HUES6 (cell line): ENCODE data around the gene RNU7-1.
"Not testable (repeated sequence)": the region's sequence is repeated elsewhere in the genome, so short reads cannot be mapped to it uniquely, and the experiment has no call there.

Experiments used
- H3K27ac ChIP-seq: 2 replicates; pipeline ENCODE4 v1.7.0; 2013; ENCODE audit warnings: low read depth, mild to moderate bottlenecking, low read length, inconsistent platforms
- H3K27me3 ChIP-seq: 2 replicates; pipeline ENCODE4 v1.6.1; 2013; ENCODE audit warnings: low read length; ENCODE audit not compliant: control insufficient read depth, insufficient read depth
- H3K36me3 ChIP-seq: 2 replicates; pipeline ENCODE4 v1.6.1; 2013; ENCODE audit warnings: low read length; ENCODE audit not compliant: control insufficient read depth, insufficient read depth
- H3K4me1 ChIP-seq: 2 replicates; pipeline ENCODE4 v1.6.1; 2013; ENCODE audit warnings: low read length; ENCODE audit not compliant: control insufficient read depth, insufficient read depth
- H3K4me3 ChIP-seq: 2 replicates; pipeline ENCODE4 v1.5.1; 2013; ENCODE audit warnings: low read depth, low read length
- H3K9ac ChIP-seq: one replicate; pipeline ENCODE4 v1.6.1; 2013; ENCODE audit warnings: mild to moderate bottlenecking, low read length
- H3K9me3 ChIP-seq: 2 replicates; pipeline ENCODE4 v1.6.1; 2013; ENCODE audit warnings: low read depth, low read length; ENCODE audit not compliant: control insufficient read depth, insufficient read depth

The RNU7-1 gene

DNA sequence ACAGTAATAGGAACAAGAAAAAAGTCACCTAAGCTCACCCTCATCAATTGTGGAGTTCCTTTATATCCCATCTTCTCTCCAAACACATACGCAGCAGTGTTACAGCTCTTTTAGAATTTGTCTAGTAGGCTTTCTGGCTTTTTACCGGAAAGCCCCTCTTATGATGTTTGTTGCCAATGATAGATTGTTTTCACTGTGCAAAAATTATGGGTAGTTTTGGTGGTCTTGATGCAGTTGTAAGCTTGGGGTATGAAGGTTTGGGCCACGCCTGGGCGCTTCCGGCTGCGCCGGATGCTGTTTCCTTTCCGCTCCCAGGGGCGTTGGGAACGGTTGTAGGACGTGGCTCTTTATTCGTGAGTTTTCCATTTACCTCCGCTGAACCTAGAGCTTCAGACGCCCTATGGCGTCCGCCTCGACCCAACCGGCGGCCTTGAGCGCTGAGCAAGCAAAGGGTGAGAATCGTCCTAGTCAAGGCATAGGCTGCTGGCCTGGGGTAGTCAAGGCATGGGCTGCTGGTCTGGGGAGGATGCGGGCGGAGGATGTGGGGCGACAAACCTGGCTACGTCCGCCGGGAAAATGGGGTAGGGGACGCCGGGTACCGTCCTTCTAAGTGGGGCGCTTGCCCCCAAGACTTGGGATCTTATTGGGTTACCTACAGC is at the start of gene RNU7-1, which contains the start of gene C12orf57:
Gene RNU7-1, plus strand, starts transcription at position 95 of the 659 bp plus-strand sequence.
Gene C12orf57, plus strand, starts transcription at position 301 of the 659 bp plus-strand sequence. Its CDS starts 100 bp downstream, at position 401.
- H3K9ac ChIP-seq: peak within 1 kb of the TSS; percentile 94
- H3K27ac ChIP-seq: peak within 1 kb of the TSS; percentile 99
- no peaks in the 10 kb centered on the region for H3K27me3 ChIP-seq
- H3K9me3 ChIP-seq: no peaks in the 10 kb centered on the region
- H3K36me3 ChIP-seq: peaks cover 25% of the 10 kb centered on the region
- H3K4me3 ChIP-seq: peak within 1 kb of the TSS; percentile 84
- peaks cover 24% of the 10 kb centered on the region for H3K4me1 ChIP-seq

GRCh38 chr12:6894321-6894720 is 49.3 kb upstream of the RNU7-1 start:
- Histone ChIP-seq H3K36me3 (no peaks in the 10 kb centered on the region), H3K27ac (no peak overlapping the region), H3K9me3 (no peaks in the 10 kb centered on the region), H3K27me3 (no peaks in the 10 kb centered on the region), H3K4me3 (no peak overlapping the region), H3K9ac (no peak overlapping the region), H3K4me1 (peaks cover 11% of the 10 kb centered on the region; the same call in 1 of the 2 replicates)

GRCh38 chr12:6896846-6897435 is 46.7 kb upstream of the RNU7-1 start:
- no peak overlapping the region for H3K27ac ChIP-seq
- no peaks in the 10 kb centered on the region for H3K4me1 ChIP-seq
- no peak overlapping the region for H3K9ac ChIP-seq
- H3K9me3 ChIP-seq: no peaks in the 10 kb centered on the region
- H3K4me3 ChIP-seq: no peak overlapping the region
- H3K27me3 ChIP-seq: no peaks in the 10 kb centered on the region
- H3K36me3 ChIP-seq: no peaks in the 10 kb centered on the region

DNA sequence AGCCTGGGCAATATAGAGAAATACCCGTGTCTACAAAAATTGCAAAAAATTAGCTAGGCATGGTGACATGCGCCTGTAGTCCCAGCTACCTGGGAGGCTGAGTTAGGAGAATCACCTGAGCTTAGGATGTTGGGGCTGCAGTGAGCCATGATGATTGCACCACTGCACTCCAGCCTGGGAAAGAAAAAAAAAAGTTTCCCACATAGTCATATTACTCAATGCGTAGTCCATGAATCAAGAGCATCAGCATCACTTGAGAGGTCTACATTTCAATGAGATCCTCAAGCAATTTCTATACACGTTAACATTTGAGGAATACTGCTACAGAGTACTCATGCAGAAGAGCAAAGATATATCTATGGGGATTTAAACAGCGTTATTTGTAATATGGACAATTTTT is 44.2 kb upstream of the RNU7-1 start:
- Histone ChIP-seq H3K9me3 (no peaks in the 10 kb centered on the region), H3K27me3 (no peaks in the 10 kb centered on the region), H3K4me3 (no peak overlapping the region), H3K4me1 (peaks cover 11% of the 10 kb centered on the region), H3K27ac (no peak overlapping the region), H3K9ac (no peak overlapping the region), H3K36me3 (no peaks in the 10 kb centered on the region)

- no peak overlapping the region for H3K4me3 ChIP-seq
- H3K27me3 ChIP-seq: no peaks in the 10 kb centered on the region
- H3K9me3 ChIP-seq: no peaks in the 10 kb centered on the region
- no peaks in the 10 kb centered on the region for H3K36me3 ChIP-seq
- H3K27ac ChIP-seq: no peak overlapping the region
- H3K4me1 ChIP-seq: peaks cover 11% of the 10 kb centered on the region
- H3K9ac ChIP-seq: no peak overlapping the region
Measured at GRCh38 chr12:6899837-6900519, 43.6 kb upstream of the RNU7-1 start.

DNA sequence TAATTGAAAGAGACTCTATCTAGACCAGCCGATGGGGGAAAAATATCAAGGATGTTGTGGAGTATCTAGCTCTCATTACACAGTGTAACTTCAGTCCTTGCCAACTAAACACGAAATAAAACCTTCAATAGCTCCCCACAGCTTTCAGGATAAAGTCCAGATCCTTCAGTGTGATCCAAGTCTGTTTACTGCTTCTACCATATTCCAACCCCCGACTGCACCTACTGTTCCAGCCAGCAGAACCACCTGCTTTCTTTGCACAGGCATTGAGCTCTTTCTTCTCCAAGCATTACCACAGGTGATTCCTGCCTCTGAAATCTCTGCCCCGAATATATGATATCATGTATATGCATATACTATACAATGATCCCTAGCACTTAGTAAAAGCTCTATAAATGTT is 41.2 kb upstream of the RNU7-1 start:
- no peaks in the 10 kb centered on the region for H3K9me3 ChIP-seq
- no peak overlapping the region for H3K4me3 ChIP-seq
- H3K9ac ChIP-seq: no peak overlapping the region
- no peak overlapping the region for H3K27ac ChIP-seq
- no peaks in the 10 kb centered on the region for H3K36me3 ChIP-seq
- H3K4me1 ChIP-seq: peaks cover 16% of the 10 kb centered on the region
- peaks cover 10% of the 10 kb centered on the region; the same call in 1 of the 2 replicates for H3K27me3 ChIP-seq

- no peaks in the 10 kb centered on the region for H3K9me3 ChIP-seq
- peaks cover 16% of the 10 kb centered on the region for H3K4me1 ChIP-seq
- H3K4me3 ChIP-seq: no peak overlapping the region
- no peak overlapping the region for H3K9ac ChIP-seq
- peaks cover 10% of the 10 kb centered on the region; the same call in 1 of the 2 replicates for H3K27me3 ChIP-seq
- H3K36me3 ChIP-seq: no peaks in the 10 kb centered on the region
- H3K27ac ChIP-seq: no peak overlapping the region
Measured at GRCh38 chr12:6903722-6904121, 39.9 kb upstream of the RNU7-1 start.

GRCh38 chr12:6904280-6905276 is 39.0 kb upstream of the RNU7-1 start, which contains the start of gene LRRC23:
Gene LRRC23, plus strand, starts transcription at chr12:6904822. Its CDS starts 812 bp downstream, at chr12:6905634.
- peak within 1 kb of the TSS; percentile 29 for H3K27ac ChIP-seq
- H3K36me3 ChIP-seq: no peaks in the 10 kb centered on the region
- peaks cover 16% of the 10 kb centered on the region for H3K4me1 ChIP-seq

GRCh38 chr12:6905414-6906040 is 38.1 kb upstream of the RNU7-1 start:
- H3K27ac ChIP-seq: no peak overlapping the region

More at GRCh38 chr12:6904280-6905276, 39.0 kb upstream of the RNU7-1 start, which contains the start of gene LRRC23:
- Histone ChIP-seq H3K9me3 (no peaks in the 10 kb centered on the region), H3K9ac (peak within 1 kb of the TSS; percentile 72), H3K27me3 (peaks cover 10% of the 10 kb centered on the region; the same call in 1 of the 2 replicates), H3K4me3 (peak within 1 kb of the TSS; percentile 63)

GRCh38 chr12:6908141-6908540 is 35.5 kb upstream of the RNU7-1 start:
- H3K9ac ChIP-seq, H3K9me3 ChIP-seq, H3K36me3 ChIP-seq, H3K27ac ChIP-seq, H3K4me3 ChIP-seq: not testable (repeated sequence)
- H3K4me1 ChIP-seq: peaks cover 22% of the 10 kb centered on the region
- peaks cover 13% of the 10 kb centered on the region; the same call in 1 of the 2 replicates for H3K27me3 ChIP-seq

More at GRCh38 chr12:6905414-6906040, 38.1 kb upstream of the RNU7-1 start:
- no peaks in the 10 kb centered on the region for H3K9me3 ChIP-seq
- H3K9ac ChIP-seq: peak overlapping the region; percentile 72
- H3K36me3 ChIP-seq: no peaks in the 10 kb centered on the region
- peak overlapping the region; percentile 63 for H3K4me3 ChIP-seq
- peaks cover 16% of the 10 kb centered on the region for H3K4me1 ChIP-seq
- peaks cover 10% of the 10 kb centered on the region; the same call in 1 of the 2 replicates for H3K27me3 ChIP-seq
